ENCODE measurements around the gene ETNK2. TPM values are rescaled to one million over a fixed set of nuclear protein-coding genes. Genes with fewer than 3 reads are reported as not detected.

ETNK2 gene
- total RNA-seq, 4 donors from 2014 or later = 0.35 to 9.7 (median 5.7) TPM; not detected in 1

DNA sequence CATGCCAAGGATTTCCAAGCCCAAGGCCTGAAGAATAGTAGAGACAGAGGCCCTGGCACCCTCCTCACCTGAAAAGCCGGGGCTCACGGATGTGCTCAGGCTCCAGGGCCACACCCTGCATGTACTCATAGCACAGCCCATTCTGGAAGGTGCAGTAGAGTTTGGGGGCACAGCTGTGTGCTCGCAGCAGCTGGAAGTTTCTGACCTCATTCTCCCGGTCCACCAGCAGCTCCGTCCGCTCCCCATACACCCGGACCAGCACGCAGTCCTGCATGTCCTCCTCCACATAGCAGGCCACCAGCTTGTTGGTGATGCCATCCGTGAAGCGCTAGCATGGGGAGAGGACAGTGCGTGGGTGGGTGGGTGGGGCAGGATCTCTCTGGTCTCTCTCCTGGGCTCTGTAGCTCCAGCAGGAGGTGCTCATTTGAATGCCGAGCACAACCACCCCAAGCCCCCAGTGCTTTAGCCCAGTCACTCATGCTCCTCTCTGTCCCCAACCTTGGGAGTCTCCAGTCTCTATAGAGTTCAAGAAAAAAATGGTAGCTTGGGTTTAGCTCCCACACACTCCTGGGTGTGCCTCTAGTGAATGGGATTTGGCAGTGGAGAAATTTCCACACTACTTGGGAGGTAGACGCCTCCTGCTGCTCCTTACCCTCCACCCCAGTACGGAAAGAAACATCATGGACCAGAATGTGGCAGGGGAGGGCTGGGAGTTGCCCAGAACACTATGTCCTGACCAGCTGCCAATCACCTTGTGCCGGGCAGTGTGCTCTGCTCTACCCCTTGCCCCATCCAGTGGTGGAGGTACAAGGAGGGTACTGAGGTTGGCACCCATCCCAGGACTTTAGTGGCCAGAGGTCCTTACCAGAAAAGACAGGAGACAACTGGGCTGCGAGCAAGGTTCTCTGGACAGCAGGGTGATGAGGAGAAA, 1.9 kb downstream of the ETNK2 start:
- Histone ChIP-seq H3K4me3 (no peak overlapping the region), H3K36me3 (no peaks in the 10 kb centered on the region), H3K27me3 (no peaks in the 10 kb centered on the region), H3K9me3 (no peaks in the 10 kb centered on the region), H3K27ac (no peak overlapping the region), H3K4me1 (peaks cover 0 to 23% (median 7%) of the 10 kb centered on the region in 4 donors)
- TF ChIP-seq, protein P1, sequence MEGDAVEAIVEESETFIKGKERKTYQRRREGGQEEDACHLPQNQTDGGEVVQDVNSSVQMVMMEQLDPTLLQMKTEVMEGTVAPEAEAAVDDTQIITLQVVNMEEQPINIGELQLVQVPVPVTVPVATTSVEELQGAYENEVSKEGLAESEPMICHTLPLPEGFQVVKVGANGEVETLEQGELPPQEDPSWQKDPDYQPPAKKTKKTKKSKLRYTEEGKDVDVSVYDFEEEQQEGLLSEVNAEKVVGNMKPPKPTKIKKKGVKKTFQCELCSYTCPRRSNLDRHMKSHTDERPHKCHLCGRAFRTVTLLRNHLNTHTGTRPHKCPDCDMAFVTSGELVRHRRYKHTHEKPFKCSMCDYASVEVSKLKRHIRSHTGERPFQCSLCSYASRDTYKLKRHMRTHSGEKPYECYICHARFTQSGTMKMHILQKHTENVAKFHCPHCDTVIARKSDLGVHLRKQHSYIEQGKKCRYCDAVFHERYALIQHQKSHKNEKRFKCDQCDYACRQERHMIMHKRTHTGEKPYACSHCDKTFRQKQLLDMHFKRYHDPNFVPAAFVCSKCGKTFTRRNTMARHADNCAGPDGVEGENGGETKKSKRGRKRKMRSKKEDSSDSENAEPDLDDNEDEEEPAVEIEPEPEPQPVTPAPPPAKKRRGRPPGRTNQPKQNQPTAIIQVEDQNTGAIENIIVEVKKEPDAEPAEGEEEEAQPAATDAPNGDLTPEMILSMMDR (IDR thresholded peaks at IDR 0.05) = no peak
- no peak for TF ChIP-seq POLR2A (IDR thresholded peaks at IDR 0.05)
- peak in 1 of 3 donors; percentile 51 for DNase-seq

DNA sequence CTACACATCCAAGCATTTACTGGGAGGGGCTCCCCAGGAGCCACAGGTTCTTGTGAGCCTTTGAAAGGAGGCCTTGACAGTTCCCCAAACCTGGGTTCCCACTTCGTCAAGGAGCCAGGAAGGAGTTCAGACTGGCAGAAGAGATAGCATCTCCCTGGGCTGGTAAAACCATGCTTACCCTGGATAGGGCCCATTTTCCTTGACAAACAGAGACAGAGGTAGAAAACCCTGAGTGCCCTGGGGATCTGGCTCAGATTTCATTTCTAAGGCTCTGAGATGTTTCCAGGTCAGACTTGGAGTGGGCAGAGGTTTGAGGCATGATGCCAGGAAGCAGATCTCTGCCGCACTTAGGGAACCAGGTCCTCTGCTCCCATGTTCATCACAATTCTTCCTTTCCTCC, 2.7 kb downstream of the ETNK2 start:
- Histone ChIP-seq H3K27me3 (no peaks in the 10 kb centered on the region), H3K9me3 (no peaks in the 10 kb centered on the region), H3K4me3 (no peak overlapping the region), H3K36me3 (no peaks in the 10 kb centered on the region), H3K27ac (no peak overlapping the region), H3K4me1 (peaks cover 0 to 23% (median 7%) of the 10 kb centered on the region in 4 donors)
- TF ChIP-seq, protein P1 (IDR thresholded peaks at IDR 0.05) = no peak
- no peak for TF ChIP-seq POLR2A (IDR thresholded peaks at IDR 0.05)
- DNase-seq = peak in 1 of 3 donors; percentile 10

DNA sequence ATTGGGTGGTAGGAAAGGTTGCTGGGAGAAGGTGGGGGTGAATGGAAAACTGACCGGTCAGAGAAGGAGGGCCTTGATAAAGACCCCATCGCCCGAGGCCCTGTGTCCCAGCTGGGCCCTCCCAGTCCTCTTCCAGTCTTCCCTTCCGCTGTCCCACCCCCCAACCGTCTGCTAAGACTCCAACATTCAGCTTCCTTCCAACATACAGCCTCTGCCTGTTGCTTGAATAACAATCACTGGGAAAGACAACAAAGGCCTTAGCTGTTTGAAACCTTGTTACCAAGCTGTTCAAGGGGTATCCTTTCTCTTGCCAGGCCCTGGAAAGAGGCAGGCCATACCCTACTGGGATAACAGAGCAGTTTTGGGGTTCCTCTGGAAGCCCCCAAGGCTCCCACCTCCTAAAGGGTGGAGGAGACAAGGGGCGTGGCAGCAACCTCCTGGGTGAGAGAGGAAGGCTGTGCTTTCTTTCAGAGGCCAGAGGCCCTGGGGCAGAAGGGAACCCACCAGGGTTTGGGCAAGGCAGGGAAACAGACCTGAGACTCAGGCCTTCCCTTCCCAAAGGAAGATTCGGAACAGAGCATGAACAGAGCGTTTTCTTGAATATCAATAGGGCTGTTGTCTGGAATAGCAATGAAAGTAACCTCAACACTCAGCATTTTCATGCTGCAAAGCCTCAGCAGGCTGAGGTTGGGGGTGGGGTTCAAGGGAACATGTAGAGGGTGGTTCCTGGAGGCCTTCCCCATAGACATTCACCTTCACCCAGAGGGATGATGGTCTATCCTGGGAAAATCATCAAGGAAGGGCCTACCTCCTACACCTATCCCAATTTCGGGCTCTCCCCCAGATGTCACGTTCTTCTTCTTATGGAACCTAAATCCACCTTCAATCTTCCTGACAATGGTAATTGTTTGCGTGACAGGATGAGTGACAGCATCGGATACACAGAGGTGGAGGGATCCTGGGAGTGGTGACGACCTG, 4.1 kb downstream of the ETNK2 start:
- DNase-seq = peak in 1 of 3 donors; percentile 18
- no peak overlapping the region for H3K4me3 ChIP-seq
- H3K9me3 ChIP-seq = no peaks in the 10 kb centered on the region
- peaks cover 0 to 23% (median 7%) of the 10 kb centered on the region in 4 donors for H3K4me1 ChIP-seq
- H3K36me3 ChIP-seq = no peaks in the 10 kb centered on the region
- H3K27ac ChIP-seq = peak overlapping the region in 1 of 4 donors; percentile 43
- no peaks in the 10 kb centered on the region for H3K27me3 ChIP-seq
- TF ChIP-seq POLR2A (IDR thresholded peaks at IDR 0.05) = no peak
- TF ChIP-seq, protein P1 (IDR thresholded peaks at IDR 0.05) = no peak

DNA sequence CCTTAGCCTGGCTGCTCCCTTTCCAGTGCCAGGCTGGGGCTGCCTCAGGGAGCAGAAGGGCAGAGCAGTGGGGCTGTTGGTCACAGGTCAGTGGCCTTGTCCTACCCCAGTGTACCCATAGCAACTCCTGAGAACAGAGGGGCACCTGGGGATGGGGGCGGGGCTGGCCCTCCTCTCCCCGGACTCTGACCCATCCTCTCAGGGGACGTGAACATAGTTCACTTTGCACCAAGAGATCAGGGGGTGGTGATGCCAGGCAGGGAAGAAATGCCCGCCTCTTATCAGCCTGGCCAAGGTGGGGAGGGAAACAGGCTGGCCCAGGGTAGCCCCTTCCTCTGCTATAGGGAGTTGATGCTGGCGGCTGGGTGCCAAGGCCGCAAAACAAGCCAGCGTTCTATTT, 4.9 kb downstream of the ETNK2 start:
- no peak for TF ChIP-seq POLR2A (IDR thresholded peaks at IDR 0.05)
- TF ChIP-seq, protein P1 (IDR thresholded peaks at IDR 0.05) = no peak
- H3K4me1 ChIP-seq = peaks cover 0 to 16% (median 4%) of the 10 kb centered on the region in 4 donors
- no peaks in the 10 kb centered on the region for H3K36me3 ChIP-seq
- H3K9me3 ChIP-seq = no peaks in the 10 kb centered on the region
- H3K27ac ChIP-seq = peak overlapping the region in 1 of 4 donors; percentile 43
- DNase-seq = peak in 2 of 3 donors; percentile 59 to 66
- H3K4me3 ChIP-seq = no peak overlapping the region
- H3K27me3 ChIP-seq = no peaks in the 10 kb centered on the region

DNA sequence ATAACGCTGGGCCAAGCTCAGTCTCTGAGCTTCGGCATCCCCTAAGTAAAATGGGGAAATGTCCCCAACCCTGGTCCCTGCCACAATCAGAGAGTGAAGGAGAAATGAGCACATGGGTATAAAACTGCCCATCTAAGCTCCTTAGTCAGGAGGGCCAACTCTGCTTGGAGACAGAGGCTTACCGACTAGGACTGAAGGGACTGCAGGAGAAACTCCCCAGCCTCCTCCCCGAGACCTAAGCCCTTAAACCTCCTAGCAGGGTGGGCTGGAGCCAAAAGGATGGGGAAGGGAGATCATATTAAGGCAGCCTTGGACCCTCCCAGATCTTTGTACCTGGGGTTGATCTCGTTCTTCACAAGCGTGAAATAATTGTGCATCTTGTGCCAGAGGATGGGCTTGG, 5.5 kb downstream of the ETNK2 start:
- peak in 1 of 3 donors; percentile 15 for DNase-seq
- Histone ChIP-seq H3K27me3 (no peaks in the 10 kb centered on the region), H3K4me3 (no peak overlapping the region), H3K27ac (no peak overlapping the region), H3K9me3 (no peaks in the 10 kb centered on the region), H3K36me3 (no peaks in the 10 kb centered on the region), H3K4me1 (peaks cover 0 to 16% (median 2%) of the 10 kb centered on the region in 4 donors)
- TF ChIP-seq, protein P1 (IDR thresholded peaks at IDR 0.05) = no peak

All from Peyer's patch (tissue), 4 donors.